H1 (cell line): Measurements from ENCODE around the gene RBM10. TPM values are rescaled to one million over a fixed set of nuclear protein-coding genes. Genes with fewer than 3 reads are reported as not detected.

Source experiments
- CBX5 ChIP-seq: fragments of 300-800, 300-1000 bp; sonication (generic); IDR thresholded peaks from 2 replicates; pipeline ENCODE4 v1.7.1; 2016; ENCODE audit warnings: antibody characterized with exemption, low read length, low read depth
- EZH2 ChIP-seq: fragments of 200-600 bp; sonication (generic); IDR thresholded peaks from 2 replicates; pipeline ENCODE4 v1.7.1; 2012; ENCODE audit warnings: low read depth, mild to moderate bottlenecking, moderate library complexity, low read length, inconsistent platforms; ENCODE audit not compliant: severe bottlenecking
- TAF1 ChIP-seq: IDR thresholded peaks from 2 replicates; pipeline ENCODE4 v1.6.1; 2011; ENCODE audit warnings: mild to moderate bottlenecking, low read depth, low read length
- polyA plus RNA-seq, 7 experiments: library from polyadenylated mRNA; depleted of rRNA in 3 of 7; stranded (reverse) in 5 of 7; unstranded in 2 of 7; fragments of >200 nt in 5 of 7; fragments of 200-250 nt in 2 of 7; gene quantifications; 1 replicate in 5 of 7; 2 replicates in 1 of 7; 4 replicates in 1 of 7; pipeline versions ENCODE4 v1.2.1 to v1.2.3, GENCODE V29; 2011 to 2013; ENCODE audit warnings: missing spikeins in 2 of 7, mixed read lengths in 2 of 7
- total RNA-seq: library from RNA; stranded (reverse); fragmentation: NEBNext Ultra II Directional; extraction: Animal tissue kit (Norgen Biotek cat#: 25700); gene quantifications from 2 replicates; pipeline ENCODE4 v1.2.1, GENCODE V29; 2021

RBM10 gene
- total and polyA plus RNA-seq, 2 of the 8 experiments (the other 6 are each of a cell fraction or from before 2014, with no cell fraction given) = 35.7 to 64.0 TPM

- no peak for TF ChIP-seq EZH2
- TF ChIP-seq TAF1 = no peak
- TF ChIP-seq CBX5 = no peak
These were observed 53.7 kb downstream of the RBM10 start (continued) for GRCh38 chrX:47198687-47199080.
